D341Med (cell line): ENCODE results near the gene PKP1.

ENCODE experiments used
- DNase-seq: peaks from one replicate; pipeline ENCODE4 v3.0.0; 2012; ENCODE audit warnings: low spot score

PKP1 gene

DNA sequence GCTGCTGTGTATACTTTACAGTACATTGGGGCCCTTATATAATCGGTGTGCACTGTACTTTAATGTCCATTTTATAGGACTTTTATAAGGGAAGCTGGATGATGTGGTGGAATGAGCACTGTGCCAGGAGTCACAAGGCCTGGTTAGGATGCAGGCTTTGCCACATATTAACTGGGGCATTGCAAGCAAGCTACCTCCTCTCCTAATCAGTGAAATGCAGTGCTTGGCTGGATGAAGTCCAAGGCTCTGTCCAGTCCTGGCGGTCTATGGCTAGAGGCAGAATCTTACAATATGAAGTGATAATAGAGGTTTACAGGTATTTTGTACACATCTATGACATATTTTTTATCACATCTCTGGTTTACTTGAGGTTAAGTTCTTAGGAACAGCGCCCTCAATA, 1.7 kb upstream of the PKP1 start:
- DNase-seq, result no peak

DNA sequence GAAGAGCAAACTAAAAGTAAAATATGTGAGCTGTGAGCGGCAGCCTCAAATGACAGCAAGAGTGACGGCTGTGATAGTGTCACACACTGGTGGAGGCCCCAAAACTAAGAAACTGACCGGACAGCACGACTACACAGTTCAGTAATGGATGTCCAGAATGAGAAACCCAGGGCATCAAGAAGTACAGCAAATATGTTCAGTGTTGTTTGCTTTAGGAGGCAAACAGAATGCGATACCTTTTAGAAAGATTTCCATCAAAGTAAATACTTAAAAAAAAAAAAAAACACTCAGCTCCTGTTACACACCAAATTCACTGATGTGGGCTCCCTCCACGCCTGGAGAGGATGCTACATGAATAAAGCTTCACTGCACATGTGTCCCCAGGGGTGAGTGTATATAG, 1.1 kb upstream of the PKP1 start:
- DNase-seq, result no peak

- DNase-seq, result no peak
Observed at GRCh38 chr1:201283836-201284553, 689 bp downstream of the PKP1 start.

DNA sequence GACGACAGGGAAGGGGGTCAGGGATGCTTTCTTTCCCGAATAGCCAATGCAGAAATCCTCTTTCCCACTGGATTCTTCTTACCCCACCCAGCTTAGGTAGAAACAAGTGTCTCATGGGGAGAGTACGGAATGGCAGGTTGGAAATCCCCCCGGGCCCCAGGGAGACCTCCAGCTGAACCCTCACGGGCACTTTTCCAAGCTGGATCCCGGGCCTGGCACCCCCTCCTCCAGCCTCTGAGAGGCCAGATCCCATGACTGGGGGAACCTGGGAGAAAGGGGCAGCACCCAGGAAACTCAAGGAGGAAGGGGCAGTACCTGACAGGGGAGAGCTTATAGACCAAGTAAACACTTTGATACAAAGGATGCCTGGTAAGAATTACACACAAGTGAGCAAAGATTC, 1.3 kb downstream of the PKP1 start:
- no peak for DNase-seq

GRCh38 chr1:201285846-201286245, 2.5 kb downstream of the PKP1 start:
- DNase-seq, result no peak

DNA sequence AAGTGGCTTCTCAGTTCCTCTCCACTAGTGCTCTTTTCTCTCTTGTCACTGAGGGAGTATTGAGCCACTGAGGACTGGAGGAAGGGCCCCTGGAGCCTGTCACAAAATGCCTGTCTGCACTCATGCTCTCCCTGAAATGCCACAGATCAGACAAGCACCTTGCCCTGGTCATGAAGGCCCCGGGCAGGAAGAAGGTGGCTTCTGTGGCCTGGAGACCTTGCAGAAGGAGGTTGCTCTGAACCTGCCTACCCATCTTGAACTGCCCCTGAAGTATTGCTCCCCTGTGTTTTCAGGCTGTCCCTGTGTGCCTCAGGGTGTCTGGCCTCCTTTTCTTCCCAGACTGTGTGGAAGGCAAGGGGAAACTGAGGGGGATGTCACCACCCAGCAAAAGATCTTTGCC, 3.1 kb downstream of the PKP1 start:
- no peak for DNase-seq

GRCh38 chr1:201288007-201288406, 4.7 kb downstream of the PKP1 start:
- DNase-seq, result no peak

DNA sequence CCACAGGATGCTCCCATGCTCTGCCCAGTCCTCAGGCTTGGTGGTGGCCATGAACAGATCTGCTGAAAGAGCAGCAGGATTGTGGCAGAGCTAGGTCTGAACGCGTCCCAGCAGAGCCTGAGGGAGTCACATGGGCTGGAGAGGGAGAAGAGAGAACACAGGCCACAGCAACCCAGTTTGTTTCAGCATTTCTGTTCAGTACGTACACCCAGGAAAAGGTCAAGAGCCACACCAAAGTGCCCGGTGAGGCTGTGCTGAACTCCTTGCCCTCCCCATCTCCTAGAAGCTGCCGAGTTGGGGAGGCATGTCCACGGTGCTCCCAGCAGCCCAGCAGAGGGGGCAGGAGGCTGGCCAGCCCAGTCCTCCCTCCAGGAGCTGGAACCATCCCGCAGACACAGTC, 5.5 kb downstream of the PKP1 start:
- no peak for DNase-seq

GRCh38 chr1:201290551-201290950, 7.2 kb downstream of the PKP1 start:
- DNase-seq, result no peak

GRCh38 chr1:201291916-201292315, 8.6 kb downstream of the PKP1 start:
- DNase-seq, result no peak

DNA sequence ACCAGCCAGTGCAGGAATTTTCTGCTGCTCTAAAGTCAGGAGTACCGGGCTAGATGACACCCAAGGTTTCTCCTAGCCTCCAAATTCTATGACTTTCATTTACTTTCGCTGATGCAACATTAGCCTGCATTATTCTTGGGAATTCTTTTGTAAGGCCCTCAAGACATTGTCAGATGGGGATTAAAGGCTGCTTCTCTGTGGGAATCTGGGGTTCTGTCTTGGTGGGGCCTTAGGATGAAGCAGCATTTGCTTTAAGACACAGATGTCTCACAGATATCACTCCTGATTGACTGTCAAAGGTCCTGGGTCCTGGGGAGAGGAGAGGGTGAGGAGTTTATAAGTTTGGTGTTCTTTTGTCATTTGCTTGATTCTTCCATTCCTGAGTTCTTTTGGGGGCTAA, 11.6 kb downstream of the PKP1 start:
- no peak for DNase-seq

DNA sequence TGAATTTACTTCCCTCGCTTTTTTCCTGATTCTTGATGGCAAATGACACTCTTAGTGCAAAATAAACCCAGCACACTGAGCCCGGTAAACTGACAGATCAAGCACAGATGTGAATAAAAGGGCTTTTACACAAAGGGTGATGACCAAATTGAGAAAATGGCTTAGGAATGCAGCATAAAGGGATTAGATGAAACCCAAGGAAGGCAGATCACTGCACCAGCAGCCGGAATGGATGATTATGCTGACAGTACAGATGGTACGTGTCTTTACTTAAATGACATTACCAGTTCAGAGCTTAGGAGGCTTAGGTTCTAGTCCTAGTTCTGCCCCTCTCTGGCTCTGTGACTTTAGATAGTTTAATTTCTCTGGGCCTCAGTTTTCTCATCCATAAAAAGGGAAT, 12.0 kb downstream of the PKP1 start:
- no peak for DNase-seq

DNA sequence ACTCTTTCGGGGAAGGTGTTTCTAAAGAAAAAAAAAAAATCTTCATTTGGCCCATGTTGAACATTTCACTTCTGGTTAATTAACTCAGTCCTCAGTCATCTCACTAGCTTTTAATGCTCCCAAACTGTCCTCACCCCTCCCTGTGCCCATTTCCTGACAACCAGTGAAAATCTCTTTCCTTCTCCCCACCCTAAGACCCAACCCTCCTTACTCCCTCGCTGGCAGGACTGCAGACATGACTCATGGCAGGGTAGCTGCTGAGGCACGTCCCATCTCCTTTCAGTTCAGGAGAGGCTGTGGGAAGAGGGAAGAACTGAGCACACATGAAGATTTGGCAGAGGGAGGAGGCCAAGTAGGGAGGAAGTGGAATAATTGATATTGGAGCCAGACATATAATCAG, 12.6 kb downstream of the PKP1 start:
- no peak for DNase-seq

DNA sequence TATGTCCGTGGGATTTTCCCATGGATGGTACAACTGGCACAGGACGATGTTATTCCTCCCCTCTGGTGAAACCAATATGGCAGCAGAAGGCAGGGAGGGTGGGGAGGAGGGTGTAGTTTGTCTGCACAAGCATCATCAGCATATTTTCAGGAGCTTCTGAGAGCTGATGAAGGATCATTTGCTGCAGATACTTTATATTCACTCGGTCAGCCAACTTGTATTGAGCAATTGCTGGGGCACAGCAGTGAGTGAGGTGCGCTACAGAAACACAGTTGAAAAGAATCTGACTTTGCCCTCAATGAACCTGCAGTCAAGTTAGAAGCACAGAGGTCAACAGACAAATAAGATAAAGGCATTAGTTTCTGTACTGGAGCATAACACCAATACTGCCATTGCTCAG, 13.0 kb downstream of the PKP1 start:
- no peak for DNase-seq

GRCh38 chr1:201298396-201299381, 15.4 kb downstream of the PKP1 start:
- DNase-seq, result no peak

DNA sequence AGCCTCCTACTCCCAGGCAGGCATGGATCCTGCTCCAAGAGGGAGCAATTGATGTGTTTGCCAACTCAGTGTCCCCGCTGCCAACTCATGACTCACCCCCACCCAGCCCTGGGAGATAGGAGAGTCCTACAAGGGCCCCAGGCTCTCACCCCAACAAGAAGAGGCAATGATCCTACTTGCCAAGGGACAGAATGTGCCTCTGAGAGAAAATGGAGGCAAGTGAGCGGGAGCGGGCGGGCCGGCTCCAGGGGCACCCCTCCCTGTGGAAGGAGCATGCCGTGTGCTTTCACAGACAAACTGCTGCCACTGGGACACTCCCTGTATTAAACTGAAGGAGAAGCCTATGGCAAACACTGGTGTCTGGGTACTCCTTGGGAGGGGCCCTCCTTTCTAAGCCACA, 16.7 kb downstream of the PKP1 start:
- DNase-seq, result no peak

DNA sequence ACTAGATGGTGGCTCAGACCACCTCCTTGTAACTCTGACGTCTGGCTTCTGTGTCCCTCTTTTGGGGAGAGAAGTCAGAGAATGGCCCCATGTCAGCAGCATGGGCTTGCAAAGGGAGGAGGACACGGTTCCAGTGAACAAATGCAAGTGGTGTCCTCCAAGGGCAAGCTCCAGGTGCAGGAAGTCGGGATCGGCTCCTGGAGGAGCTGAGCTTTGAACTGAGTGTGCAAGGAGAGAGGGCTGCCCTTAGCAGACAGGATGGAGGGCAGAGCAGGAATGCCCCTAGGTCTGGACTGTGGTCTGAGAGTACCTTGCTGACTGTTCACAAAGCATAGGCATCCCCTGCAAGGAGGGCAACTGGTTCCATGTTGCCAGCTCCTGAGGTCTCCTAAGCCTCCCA, 17.3 kb downstream of the PKP1 start:
- no peak for DNase-seq

GRCh38 chr1:201302163-201303152, 19.2 kb downstream of the PKP1 start:
- no peak for DNase-seq

DNA sequence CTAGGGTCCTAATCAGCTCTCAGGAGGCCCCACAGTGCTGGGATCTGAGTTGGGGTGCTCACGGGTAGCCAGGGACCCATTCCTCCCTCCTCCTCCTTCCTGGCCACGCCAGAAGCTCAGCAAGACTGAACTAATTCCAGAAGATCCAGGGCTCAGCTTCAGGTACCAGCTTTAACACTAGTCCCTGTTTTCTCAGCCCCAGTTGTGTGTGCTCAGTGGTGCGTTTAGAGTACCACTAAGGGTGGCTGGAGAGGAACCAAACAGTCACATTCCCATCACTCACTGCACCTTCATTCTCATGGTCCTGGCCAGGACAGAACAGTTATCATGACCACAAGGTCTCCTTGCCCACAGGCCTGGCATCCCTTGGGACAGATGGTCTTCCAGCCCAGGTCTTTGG, 20.8 kb downstream of the PKP1 start:
- DNase-seq, result no peak

DNA sequence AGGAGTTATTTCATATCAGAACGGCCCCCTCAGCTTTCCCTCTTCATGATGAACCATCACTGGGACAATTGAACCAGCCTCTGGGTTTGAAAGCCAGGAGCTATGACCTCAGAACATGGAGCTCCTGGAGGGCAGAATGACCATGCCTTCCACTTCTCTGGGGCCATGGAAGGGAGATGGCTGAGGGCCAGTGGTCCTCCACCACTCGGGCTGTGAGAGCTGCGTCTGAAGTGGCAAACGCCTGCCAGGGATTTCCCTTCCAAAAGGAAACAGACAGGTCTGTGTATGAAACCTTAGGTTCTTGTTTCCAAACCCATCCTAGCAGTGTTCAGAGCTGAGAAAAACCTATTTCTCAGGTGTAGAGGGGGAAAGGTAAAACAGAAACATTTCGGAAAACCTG, 22.5 kb downstream of the PKP1 start:
- no peak for DNase-seq

GRCh38 chr1:201307231-201307630, 23.9 kb downstream of the PKP1 start:
- DNase-seq, result no peak
